IPS-20b (cell line): ENCODE data around the gene BLOC1S4.
A peak's percentile ranks its signal among the peaks of the same experiment; 100 is the strongest.

Source experiments
- H3K27ac ChIP-seq: one replicate; pipeline ENCODE4 v1.5.1; 2013; ENCODE audit warnings: low read length
- H3K27me3 ChIP-seq: 2 replicates; pipeline ENCODE4 v1.6.1; 2013; ENCODE audit warnings: mild to moderate bottlenecking, low read length, inconsistent platforms; ENCODE audit not compliant: insufficient read depth
- H3K36me3 ChIP-seq: 2 replicates; pipeline ENCODE4 v1.6.1; 2013; ENCODE audit warnings: low read depth, mild to moderate bottlenecking, inconsistent platforms, low read length, moderate library complexity; ENCODE audit not compliant: insufficient read depth
- H3K4me1 ChIP-seq: 2 replicates; pipeline ENCODE4 v1.6.1; 2013; ENCODE audit warnings: mild to moderate bottlenecking, control low read depth, inconsistent platforms, low read length, moderate library complexity; ENCODE audit not compliant: insufficient read depth
- H3K4me3 ChIP-seq: 2 replicates; pipeline ENCODE4 v1.5.1; 2013; ENCODE audit warnings: mild to moderate bottlenecking, low read length, inconsistent platforms
- H3K9ac ChIP-seq: 2 replicates; pipeline ENCODE4 v1.6.1; 2013; ENCODE audit warnings: low read depth, mild to moderate bottlenecking, inconsistent platforms, low read length, moderate library complexity
- H3K9me3 ChIP-seq: 2 replicates; pipeline ENCODE4 v1.6.1; 2013; ENCODE audit warnings: mild to moderate bottlenecking, low read depth, low read length, inconsistent platforms; ENCODE audit not compliant: insufficient read depth

Gene BLOC1S4

DNA sequence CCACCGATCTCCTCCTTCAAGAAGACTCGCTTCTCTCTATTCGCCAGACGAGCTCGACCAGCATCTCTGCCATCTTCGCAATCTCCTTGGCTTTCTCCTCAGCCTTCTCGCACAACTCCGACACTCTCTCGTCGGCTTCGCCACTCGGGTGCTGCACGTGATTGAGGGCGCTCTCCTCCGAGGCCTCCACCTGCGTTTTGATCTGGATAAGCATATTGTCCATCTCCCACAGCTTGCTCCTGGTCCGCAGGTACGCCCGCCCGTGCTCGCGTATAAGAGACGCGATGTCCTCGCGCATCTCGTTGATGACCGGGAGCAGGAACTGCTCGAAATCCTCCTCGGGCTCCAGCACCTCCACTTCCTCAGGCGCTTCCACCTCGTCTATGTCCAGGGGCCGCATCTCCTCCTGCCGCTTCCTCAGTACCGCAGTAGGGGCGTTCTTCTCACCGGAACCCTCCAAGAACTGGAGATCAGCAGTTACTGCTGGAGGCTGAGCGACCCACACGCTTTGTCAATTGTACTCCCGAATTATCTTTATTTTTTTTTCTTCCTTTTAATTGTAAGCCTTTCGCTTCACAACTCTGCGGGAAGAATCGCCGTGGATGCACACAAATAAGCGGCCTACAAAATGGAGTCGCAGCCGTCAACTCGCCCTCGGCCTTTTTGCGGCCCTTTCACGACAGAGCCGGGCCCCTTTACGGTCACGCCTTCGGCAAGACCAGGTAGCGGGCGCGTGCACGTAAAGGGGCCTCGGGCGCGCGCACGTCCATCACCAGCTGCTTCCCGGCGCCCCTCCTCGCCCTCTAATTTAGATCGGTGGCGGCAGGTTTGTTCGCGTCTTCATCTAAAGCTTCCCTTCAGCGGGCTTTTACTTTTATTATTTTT, 6.5 kb upstream of the BLOC1S4 start, which contains the start of gene MRFAP1L1:
Gene MRFAP1L1 (minus strand): TSS at position 636 of the 885 bp plus-strand sequence. CDS start 236 bp downstream, at position 400.
- Histone ChIP-seq H3K9ac (peak within 1 kb of the TSS; percentile 95), H3K27ac (peak within 1 kb of the TSS; percentile 41), H3K4me1 (peaks cover 11% of the 10 kb centered on the region), H3K4me3 (peak within 1 kb of the TSS; percentile 98), H3K27me3 (peaks cover 31% of the 10 kb centered on the region), H3K36me3 (peaks cover 17% of the 10 kb centered on the region; the same call in 1 of the 2 replicates), H3K9me3 (no peaks in the 10 kb centered on the region)

DNA sequence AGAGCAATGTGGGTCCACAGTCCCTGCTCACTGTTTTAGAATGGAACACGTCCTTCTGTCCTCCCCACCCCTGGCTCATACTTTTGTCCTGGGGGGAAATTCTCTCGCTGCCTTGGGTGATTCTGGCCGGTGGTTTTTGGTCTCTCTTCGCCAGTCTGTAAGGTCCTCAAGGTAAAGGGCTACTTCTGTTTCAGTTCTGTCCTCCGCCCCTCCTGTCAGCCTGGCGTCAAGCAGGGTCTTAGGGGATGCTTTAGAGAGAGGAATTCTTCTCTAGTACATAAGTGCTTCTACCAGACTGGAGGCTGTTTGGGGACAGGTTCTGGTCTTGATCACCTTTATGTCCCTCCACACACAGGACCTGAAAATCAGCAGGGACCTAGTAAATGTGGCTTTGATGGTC, 5.7 kb upstream of the BLOC1S4 start:
- Histone ChIP-seq H3K4me1 (peaks cover 11% of the 10 kb centered on the region), H3K27me3 (peaks cover 36% of the 10 kb centered on the region), H3K36me3 (peaks cover 17% of the 10 kb centered on the region; the same call in 1 of the 2 replicates), H3K9me3 (no peaks in the 10 kb centered on the region), H3K27ac (no peak overlapping the region), H3K4me3 (peak overlapping the region; percentile 98), H3K9ac (peak overlapping the region; percentile 86; the same call in 1 of the 2 replicates)

DNA sequence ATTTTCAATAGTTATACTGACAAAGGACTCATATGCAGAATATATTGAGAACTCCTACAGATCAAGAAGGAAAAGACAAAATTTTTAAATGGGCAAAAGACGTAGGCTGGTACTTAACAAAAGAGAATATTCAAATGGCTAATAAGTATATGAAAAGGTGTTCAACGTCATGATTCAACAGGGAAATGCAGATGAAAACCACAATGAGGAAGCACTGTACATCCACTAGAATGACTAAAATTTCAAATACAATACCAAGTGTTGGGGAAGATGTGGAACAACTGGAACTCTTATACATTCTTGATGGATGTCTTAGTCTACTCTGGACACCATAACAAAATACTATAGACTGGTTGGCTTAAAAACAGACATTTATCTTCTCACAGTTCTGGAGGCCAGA, 5.0 kb upstream of the BLOC1S4 start:
- Histone ChIP-seq H3K27me3 (peaks cover 36% of the 10 kb centered on the region), H3K36me3 (peaks cover 17% of the 10 kb centered on the region; the same call in 1 of the 2 replicates), H3K9me3 (no peaks in the 10 kb centered on the region), H3K27ac (no peak overlapping the region), H3K4me1 (peaks cover 11% of the 10 kb centered on the region), H3K4me3 (no peak overlapping the region), H3K9ac (no peak overlapping the region)

DNA sequence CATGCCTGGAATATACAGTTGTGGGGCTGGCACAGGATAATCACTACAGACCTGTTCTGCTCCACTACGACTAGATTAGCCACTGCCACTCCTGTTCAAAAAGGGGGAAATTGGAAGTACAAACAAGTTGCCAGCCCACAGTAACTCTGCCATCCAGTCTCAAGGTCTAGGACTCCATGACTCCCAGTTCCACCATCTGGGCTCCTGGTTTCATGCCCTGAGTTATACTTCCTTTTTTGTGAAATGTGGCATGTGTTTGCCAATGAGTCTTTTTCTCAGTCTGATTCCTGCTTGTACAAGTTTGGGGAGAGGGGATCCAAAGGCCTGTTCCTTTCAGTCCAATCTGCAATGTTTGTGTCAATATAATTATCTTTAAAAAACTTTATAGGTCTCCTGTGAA, 1.0 kb upstream of the BLOC1S4 start:
- H3K4me1 ChIP-seq = peaks cover 2% of the 10 kb centered on the region; the same call in 1 of the 2 replicates
- H3K4me3 ChIP-seq = no peak overlapping the region
- no peak overlapping the region for H3K27ac ChIP-seq
- no peaks in the 10 kb centered on the region for H3K9me3 ChIP-seq
- H3K36me3 ChIP-seq = no peaks in the 10 kb centered on the region
- H3K9ac ChIP-seq = no peak overlapping the region
- peaks cover 36% of the 10 kb centered on the region for H3K27me3 ChIP-seq

DNA sequence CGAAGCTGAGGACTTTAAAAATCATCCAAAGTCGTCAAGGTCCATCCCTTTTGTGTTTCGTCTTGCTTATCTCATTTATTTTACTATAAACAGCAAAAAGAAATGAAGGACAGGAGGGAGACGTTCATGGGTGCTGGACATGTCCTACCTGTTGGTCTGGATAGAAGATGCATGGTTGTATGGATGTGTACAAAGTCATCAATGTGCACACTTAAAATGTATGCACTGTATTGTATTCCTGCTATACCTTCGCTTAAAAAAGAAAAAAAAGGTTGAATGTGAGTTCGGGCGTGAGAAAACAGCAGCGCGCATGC, 313 bp upstream of the BLOC1S4 start:
- Histone ChIP-seq H3K27ac (no peak overlapping the region), H3K4me3 (peak overlapping the region; percentile 90), H3K9me3 (no peaks in the 10 kb centered on the region), H3K4me1 (no peaks in the 10 kb centered on the region; the same call in 1 of the 2 replicates), H3K27me3 (peaks cover 33% of the 10 kb centered on the region), H3K36me3 (no peaks in the 10 kb centered on the region), H3K9ac (peak overlapping the region; percentile 59; the same call in 1 of the 2 replicates)

DNA sequence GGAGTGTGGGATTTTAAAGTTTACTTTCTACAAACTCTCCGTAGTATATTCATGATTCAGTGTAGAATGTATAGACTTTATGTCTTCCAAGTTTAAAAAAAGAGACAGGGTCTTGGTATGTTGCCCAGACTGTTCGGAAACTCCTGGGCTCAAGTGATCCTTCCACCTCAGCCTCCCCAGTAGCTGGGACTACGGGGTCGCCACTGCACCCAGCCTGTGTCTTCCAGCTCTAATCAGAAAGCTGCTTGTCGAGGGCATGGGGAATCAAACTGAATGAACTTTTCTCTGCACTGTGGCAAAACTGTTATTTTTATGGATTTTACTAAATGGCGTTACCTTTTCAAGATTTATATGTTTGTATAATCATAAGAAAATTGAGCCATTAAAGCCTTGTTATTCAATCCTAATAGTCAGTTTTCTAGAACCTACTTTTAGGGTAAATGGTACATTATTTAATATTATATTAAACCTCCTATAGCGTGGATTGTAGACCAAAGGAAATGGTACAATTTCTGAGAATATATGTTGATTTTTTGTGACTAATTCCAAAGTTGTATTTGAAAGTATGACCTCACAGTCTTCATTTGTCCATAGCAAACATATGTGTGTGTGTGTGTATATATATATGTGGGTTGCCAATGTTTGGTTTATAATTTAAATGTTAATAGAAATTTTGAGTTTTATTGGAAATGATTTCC, 1.1 kb downstream of the BLOC1S4 start:
- peak overlapping the region; percentile 90 for H3K4me3 ChIP-seq
- no peak overlapping the region for H3K27ac ChIP-seq
- no peaks in the 10 kb centered on the region for H3K9me3 ChIP-seq
- peak overlapping the region; percentile 82; the same call in 1 of the 2 replicates for H3K9ac ChIP-seq
- peaks cover 20% of the 10 kb centered on the region for H3K27me3 ChIP-seq
- H3K4me1 ChIP-seq = no peaks in the 10 kb centered on the region; the same call in 1 of the 2 replicates
- H3K36me3 ChIP-seq = no peaks in the 10 kb centered on the region

DNA sequence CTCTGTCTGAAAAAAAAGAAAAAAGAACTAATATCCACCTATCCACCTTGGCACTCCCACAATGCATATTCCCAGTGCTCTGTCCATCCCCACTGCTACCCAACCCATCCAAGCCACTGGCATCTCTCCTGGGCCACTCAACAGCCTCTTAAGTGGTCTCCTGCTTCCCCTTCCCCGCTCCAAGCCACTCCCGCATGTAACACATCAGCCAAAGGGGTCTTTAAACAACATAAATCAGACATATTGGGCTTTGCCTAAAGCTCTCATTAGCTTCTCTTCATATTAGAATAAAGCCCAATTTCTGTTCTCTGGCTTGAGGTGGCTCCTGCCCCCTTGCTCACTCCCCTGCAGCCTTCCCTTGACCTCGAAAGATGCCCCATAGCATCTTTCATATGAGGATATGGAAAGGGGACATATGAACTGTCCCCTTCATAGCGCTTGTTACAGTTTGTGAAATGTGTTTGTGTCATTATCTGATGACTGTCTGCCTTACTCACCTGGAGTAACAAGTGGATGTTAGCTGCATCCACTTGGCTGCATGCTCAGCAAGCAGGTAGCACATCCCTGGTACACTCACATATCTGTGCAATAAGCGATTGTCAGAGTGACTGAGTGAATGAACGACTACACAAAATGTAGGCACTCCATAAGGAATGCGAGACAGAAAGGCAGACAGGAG, 3.1 kb downstream of the BLOC1S4 start:
- Histone ChIP-seq H3K9ac (no peak overlapping the region), H3K4me3 (no peak overlapping the region), H3K36me3 (no peaks in the 10 kb centered on the region), H3K27me3 (peaks cover 9% of the 10 kb centered on the region), H3K27ac (no peak overlapping the region), H3K4me1 (no peaks in the 10 kb centered on the region; the same call in 1 of the 2 replicates), H3K9me3 (no peaks in the 10 kb centered on the region)

DNA sequence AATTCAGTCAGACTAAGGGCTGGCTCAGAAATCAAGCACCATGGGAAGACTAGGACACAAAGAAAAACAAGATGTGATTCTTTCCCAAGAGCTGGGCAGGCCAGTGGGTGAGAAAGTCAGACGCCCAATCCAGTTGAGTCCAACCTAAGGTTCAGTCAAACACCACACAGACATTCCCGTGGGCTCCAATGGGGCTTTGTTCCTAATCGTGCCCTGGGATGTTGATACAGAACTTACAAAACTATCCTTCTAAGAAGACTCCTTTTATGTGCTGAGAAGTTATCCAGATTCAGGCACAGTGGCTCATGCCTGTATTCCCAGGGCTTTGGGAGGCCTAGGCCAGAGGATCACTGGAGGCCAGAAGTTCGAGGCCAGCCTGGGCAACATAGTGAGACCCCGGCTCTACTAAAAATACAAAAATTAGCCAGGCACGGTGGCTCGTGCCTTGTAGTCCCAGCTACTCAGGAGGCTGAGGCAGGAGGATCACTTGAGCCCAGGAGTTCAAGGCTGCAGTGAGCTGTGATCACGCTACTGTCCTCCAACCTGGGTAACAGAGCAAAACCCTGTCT, 3.7 kb downstream of the BLOC1S4 start:
- H3K27ac ChIP-seq = no peak overlapping the region
- no peak overlapping the region for H3K4me3 ChIP-seq
- 0 out of 2 replicates have a peak, but pooled peaks cover 3% of the 10 kb centered on the region for H3K27me3 ChIP-seq
- no peaks in the 10 kb centered on the region; the same call in 1 of the 2 replicates for H3K4me1 ChIP-seq
- no peaks in the 10 kb centered on the region for H3K9me3 ChIP-seq
- no peak overlapping the region for H3K9ac ChIP-seq
- H3K36me3 ChIP-seq = no peaks in the 10 kb centered on the region

DNA sequence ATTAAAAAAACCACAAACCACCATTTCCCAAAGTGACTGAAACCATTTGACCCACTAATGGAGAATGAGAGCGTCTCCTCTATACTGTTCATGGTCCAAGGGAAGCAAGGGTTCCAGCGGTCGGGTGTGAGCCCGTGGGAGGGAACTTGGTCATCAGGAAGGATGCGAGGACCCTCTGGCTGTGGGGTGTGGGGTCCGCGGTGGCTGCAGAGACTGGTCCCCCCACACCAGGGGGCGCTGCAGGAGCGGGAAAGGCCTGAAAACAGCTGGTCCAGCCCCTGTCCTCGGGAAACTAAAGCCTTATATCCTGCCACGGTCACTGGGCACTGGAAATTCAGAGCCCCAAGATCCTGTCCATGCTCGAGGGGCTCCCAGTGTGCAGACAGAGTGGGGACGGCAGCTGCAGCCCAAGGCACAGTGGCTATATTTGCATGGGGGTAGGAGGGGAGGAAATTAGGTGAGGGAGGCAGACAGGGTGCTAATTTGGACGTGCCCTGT, 4.3 kb downstream of the BLOC1S4 start:
- Histone ChIP-seq H3K27me3 (no peaks in the 10 kb centered on the region), H3K27ac (no peak overlapping the region), H3K4me1 (no peaks in the 10 kb centered on the region; the same call in 1 of the 2 replicates), H3K9ac (no peak overlapping the region), H3K36me3 (no peaks in the 10 kb centered on the region), H3K4me3 (no peak overlapping the region), H3K9me3 (no peaks in the 10 kb centered on the region)

DNA sequence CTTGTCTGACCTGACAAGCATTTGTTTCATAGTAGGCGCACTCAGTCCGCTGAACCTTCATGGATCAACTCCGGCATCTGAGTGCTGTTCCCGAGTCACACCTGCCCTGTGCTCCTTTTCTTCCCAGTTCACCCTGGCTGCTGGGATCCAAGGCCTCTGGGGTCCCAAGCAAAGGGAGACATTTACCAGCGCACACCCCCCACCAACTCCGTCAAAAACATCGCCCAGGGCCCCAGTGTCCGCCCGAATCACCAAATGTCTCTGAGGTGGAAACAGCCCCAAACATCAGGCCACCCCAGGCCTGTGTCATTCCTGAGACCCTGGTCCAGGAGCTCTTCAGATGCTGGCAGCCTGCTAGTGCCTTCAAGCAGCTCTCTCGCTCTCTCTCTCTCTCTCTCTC, 5.1 kb downstream of the BLOC1S4 start:
- Histone ChIP-seq H3K4me1 (no peaks in the 10 kb centered on the region; the same call in 1 of the 2 replicates), H3K36me3 (no peaks in the 10 kb centered on the region), H3K27me3 (no peaks in the 10 kb centered on the region), H3K9me3 (no peaks in the 10 kb centered on the region), H3K4me3 (no peak overlapping the region), H3K27ac (no peak overlapping the region), H3K9ac (no peak overlapping the region)

DNA sequence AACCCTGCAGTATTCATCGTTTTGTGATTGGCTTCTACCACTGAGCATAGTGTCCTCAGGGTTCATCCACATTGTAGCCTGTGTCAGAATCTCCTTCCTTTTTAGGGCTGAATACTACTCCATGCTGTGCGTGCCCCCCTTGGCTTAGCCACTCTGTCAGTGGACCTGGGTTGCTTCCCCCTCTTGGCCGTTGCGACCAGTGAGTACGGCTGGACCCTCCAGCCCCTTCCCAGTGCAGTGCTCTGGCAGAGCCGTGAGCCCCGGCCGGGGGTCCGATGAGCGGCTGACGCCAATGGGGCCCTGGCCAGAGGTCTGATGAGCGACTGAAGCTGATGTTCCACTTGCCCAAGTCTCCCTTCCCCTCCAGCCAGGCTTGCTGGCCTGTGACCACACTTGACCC, 6.9 kb downstream of the BLOC1S4 start:
- Histone ChIP-seq H3K4me3 (no peak overlapping the region), H3K9ac (no peak overlapping the region), H3K27me3 (no peaks in the 10 kb centered on the region), H3K9me3 (no peaks in the 10 kb centered on the region), H3K4me1 (peaks cover 1% of the 10 kb centered on the region; the same call in 1 of the 2 replicates), H3K36me3 (no peaks in the 10 kb centered on the region), H3K27ac (no peak overlapping the region)
